GM18511 (cell line): ENCODE measurements around the gene OOSP2.
"Not testable (repeated sequence)": the region's sequence is repeated elsewhere in the genome, so short reads cannot be mapped to it uniquely, and the experiment has no call there.

Source experiments
- ATAC-seq: cut with Tn5 transposase; IDR thresholded peaks from one replicate; pipeline ENCODE4 v1.9.1; 2021; ENCODE audit warnings: mild to moderate bottlenecking, moderate library complexity; ENCODE audit not compliant: unreplicated experiment

OOSP2 gene, protein sequence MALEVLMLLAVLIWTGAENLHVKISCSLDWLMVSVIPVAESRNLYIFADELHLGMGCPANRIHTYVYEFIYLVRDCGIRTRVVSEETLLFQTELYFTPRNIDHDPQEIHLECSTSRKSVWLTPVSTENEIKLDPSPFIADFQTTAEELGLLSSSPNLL

GRCh38 chr11:60040109-60040508 lies at the start of gene OOSP2:
TSS of gene OOSP2 (plus strand) at chr11:60040409. CDS start at chr11:60040460, 51 bp downstream.
- no peak for ATAC-seq

DNA sequence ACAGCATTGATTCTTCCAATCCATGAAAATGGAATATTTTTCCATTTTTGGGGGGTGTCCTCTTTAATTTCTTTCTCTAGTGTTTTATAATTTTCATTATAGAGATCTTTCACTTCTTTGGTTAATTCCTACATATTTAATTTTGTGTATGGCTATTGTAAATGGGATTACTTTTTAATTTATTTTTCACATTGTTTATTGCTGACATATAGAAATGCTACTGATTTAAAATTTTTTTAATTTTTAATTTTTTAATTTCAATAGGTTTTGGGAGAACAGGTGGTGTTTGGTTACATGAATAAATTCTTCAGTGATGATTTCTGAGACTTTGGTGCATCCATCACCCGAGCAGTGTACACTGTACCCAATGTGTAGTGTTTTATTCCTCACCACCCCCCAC lies 49.8 kb upstream of the OOSP2 start:
- ATAC-seq: no peak

DNA sequence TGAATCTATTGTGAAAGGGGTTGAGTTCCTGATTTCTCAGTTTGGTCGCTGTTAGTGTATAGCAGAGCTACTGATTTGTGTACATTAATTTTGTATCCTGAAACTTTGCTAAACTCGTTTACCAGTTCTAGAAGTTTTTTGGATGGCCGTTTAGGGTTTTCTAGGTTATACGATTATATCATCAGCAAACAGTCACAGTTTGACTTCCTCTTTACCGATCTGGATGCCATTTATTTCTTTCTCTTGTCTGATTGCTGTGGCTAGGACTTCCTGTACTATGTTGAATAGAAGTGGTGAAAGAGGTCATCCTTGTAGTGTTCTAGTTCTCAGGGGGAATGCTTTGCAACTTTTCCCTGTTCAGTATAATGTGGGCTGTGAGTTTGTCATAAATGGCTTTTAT lies 47.8 kb upstream of the OOSP2 start:
- ATAC-seq: no peak

DNA sequence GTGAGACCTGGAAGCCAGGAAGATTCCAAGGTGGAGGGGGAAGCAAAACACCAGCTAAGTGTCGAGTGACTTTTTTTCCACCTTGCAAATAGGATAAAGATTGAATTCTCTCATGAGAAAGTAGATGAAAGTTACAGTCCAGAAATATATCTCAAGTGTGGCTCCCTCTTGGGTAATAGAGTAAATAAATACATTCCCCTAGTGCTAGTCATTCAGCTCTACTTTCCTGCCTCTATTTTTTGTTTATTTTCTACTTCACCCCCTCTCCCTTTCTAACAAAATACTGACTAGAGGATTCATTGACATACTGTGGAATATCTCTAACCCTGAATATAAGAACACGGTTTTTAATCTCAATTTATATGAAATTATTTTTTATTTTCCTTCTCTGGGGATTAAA lies 42.4 kb upstream of the OOSP2 start:
- ATAC-seq: no peak

DNA sequence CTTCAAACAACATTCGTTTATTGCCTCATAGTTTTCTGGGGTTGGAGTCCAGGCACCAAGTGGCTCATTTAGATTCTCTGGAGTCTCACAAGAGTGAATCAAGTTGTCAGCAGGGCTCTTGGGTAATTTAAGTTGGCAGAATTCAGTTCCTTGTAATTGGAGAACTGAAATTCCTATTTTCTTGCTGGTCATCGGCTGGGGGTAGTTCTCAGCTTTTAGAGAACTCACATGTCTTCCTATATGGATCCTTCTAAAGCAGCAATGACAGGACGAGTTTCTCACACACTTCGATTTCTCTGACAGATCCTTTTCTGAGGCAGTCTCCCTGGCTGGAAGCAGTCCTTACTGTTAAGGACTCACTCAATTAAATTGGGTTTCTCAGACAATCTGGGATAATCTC lies 40.5 kb upstream of the OOSP2 start:
- no peak for ATAC-seq

GRCh38 chr11:60003729-60004128 lies 36.5 kb upstream of the OOSP2 start:
- ATAC-seq: no peak

- no peak for ATAC-seq
Measured at GRCh38 chr11:60005360-60005759, 34.8 kb upstream of the OOSP2 start.

DNA sequence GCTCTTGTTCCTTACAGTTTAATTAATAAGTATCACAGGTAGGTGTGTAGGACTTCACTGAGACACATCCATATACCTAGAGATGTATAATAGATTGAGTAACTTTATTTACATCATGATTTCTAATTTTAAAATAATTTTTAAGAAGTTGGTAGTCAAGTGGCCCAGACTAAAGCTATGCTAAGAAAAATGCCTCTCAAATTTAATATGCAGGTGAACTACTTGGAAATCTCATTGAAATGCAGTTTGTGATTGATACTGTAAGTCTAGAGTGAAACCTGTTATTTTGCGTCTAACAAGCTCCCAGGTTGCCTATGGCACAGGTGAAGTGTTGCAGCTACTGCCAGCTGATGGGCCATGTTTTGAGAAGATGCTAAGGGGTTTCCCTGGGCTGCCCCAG lies 23.3 kb upstream of the OOSP2 start, which contains the start of gene OOSP4B:
TSS of gene OOSP4B (plus strand) at position 301 of the 400 bp plus-strand sequence.
- no peak for ATAC-seq

GRCh38 chr11:60018058-60018457 lies 22.2 kb upstream of the OOSP2 start:
- no peak for ATAC-seq

- ATAC-seq: not testable (repeated sequence)
Measured at GRCh38 chr11:60020376-60020775, 19.8 kb upstream of the OOSP2 start.

GRCh38 chr11:60029015-60029632 lies 11.1 kb upstream of the OOSP2 start:
- no peak for ATAC-seq

GRCh38 chr11:60050422-60050821 lies 10.2 kb downstream of the OOSP2 start:
- not testable (repeated sequence) for ATAC-seq

- ATAC-seq: not testable (repeated sequence)
Measured at GRCh38 chr11:60050839-60051238, 10.6 kb downstream of the OOSP2 start.

GRCh38 chr11:60056349-60056969 lies 16.2 kb downstream of the OOSP2 start, which contains the start of gene MS4A3:
TSS of gene MS4A3 (plus strand) at chr11:60056665. CDS start at chr11:60061161, 4,496 bp downstream.
- no peak for ATAC-seq

DNA sequence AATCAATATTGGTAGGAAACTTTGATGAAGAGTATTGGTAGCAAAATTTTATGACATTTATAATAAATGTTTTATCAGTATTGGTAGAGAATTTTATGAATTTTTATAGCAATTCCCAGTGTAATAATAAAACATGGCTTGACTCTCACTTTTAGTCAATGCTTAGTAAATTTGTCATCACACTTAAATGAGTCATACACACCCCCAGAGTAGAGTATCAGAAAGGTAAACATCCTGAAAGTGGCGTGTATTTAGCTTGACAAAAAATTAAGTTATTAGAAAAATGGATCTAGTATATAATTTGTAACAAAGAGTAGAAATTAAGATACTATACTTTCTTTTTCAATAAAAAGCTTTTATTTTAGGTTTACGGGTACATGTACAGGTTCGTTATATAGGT lies 18.8 kb downstream of the OOSP2 start:
- no peak for ATAC-seq

GRCh38 chr11:60059521-60060240 lies 19.5 kb downstream of the OOSP2 start:
- no peak for ATAC-seq

DNA sequence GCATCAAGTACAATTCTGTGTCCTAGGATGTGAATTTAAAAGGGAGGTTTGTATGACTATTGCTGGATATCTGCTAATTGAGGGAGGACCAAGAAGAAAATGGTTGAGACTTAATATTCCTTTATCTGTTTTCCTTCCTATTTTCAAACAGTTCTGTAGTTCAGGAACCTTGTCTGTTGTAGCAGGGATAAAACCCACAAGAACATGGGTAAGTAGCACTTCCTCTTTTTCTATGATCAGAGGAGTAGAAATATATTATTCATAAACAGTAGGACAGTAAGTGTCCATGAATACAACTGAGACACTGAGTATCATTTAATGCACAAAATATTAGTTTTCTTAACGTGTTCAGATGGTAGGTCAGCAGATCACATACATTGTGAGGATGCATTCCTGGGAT lies 23.9 kb downstream of the OOSP2 start:
- no peak for ATAC-seq

- ATAC-seq: no peak
Measured at GRCh38 chr11:60065801-60066200, 25.6 kb downstream of the OOSP2 start.

DNA sequence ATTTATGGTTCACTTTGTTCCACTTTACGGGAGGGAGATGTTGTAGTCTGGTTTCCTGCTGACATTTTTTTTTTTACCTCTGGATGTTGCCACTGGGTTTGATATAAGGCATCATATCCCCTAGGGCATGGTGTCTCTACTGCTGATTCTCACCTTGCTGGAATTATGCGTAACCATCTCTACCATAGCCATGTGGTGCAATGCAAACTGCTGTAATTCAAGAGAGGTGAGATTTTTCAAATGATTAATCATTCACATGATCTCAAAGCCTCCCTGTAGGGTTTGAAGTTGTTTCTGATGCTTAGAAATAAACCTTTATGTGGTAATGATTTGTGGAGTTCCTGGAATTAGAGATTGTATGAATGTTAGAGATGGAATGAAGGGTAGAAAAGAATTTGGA lies 29.2 kb downstream of the OOSP2 start:
- no peak for ATAC-seq

DNA sequence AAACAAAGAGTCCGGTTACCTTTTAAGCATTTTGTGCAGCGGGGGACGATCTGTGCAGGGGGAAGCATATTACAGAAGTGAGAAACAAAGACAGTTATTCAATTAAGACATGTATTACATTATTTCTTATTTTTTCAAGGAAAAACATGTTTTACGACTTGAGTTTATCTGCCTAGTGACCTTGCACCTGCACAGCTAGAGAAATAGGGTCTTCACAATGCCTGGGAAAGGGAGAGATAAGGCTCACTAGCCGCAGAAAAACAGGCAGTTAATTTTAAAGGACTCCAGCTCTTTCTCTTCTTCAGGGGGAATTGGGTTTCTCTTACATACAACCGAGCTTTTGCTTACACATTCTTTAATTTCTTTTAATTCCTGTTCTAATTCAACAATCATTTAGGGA lies 31.4 kb downstream of the OOSP2 start:
- not testable (repeated sequence) for ATAC-seq

- no peak for ATAC-seq
Measured at GRCh38 chr11:60077216-60077817, 37.1 kb downstream of the OOSP2 start.
